Spinal cord (tissue), 10 donors: ENCODE data around the gene DSG2. TPM values are rescaled to one million over a fixed set of nuclear protein-coding genes. Genes with fewer than 3 reads are reported as not detected.

ENCODE experiments used
- DNase-seq, 6 donors: peaks; one replicate each; pipeline versions ENCODE4 v3.0.0 to v3.0.0-alpha.2; 2013 to 2015; ENCODE audit warnings: low spot score in 6 of 6, low read depth in 4 of 6
- H3K27ac ChIP-seq: one replicate; pipeline ENCODE4 v1.5.1; 2013; ENCODE audit warnings: low read depth, low read length, control low read depth
- H3K27me3 ChIP-seq: one replicate; pipeline ENCODE4 v1.6.1; 2013; ENCODE audit warnings: low read length; ENCODE audit not compliant: control insufficient read depth, insufficient read depth
- H3K36me3 ChIP-seq: one replicate; pipeline ENCODE4 v1.6.1; 2013; ENCODE audit warnings: low read length; ENCODE audit not compliant: control insufficient read depth, insufficient read depth
- H3K4me1 ChIP-seq: one replicate; pipeline ENCODE4 v1.6.1; 2013; ENCODE audit warnings: low read length; ENCODE audit not compliant: control insufficient read depth, insufficient read depth
- H3K4me3 ChIP-seq: one replicate; pipeline ENCODE4 v1.5.1; 2013; ENCODE audit warnings: low read depth, low read length, control low read depth
- H3K9me3 ChIP-seq: one replicate; pipeline ENCODE4 v1.6.1; 2013; ENCODE audit warnings: low read length; ENCODE audit not compliant: control insufficient read depth, insufficient read depth
- WGBS: methylation state at CpG from one replicate; pipeline ENCODE4 v1.1.5; 2013; ENCODE audit warnings: missing lambda C conversion rate; ENCODE audit not compliant: insufficient coverage; 5-methylcytosine and 5-hydroxymethylcytosine counted together
- polyA plus RNA-seq, 2 donors: library from polyadenylated mRNA; unstranded; fragments of 120-200 nt; gene quantifications; one replicate each; pipeline ENCODE4 v1.2.1, GENCODE V29; 2013; ENCODE audit not compliant: insufficient read length in 2 of 2
- total RNA-seq, 2 donors: library from RNA; depleted of rRNA in 1 of 2; stranded (reverse); fragments of 120-200 nt in 1 of 2; fragments of >200 nt in 1 of 2; gene quantifications; one replicate each; pipeline versions ENCODE4 v1.2.3 to v1.2.4, GENCODE V29; 2013 to 2014
- donor health status: healthy.

The DSG2 gene
- total and polyA plus RNA-seq, 4 donors, result 1.3 to 34.2 (median 9.3) TPM

DNA sequence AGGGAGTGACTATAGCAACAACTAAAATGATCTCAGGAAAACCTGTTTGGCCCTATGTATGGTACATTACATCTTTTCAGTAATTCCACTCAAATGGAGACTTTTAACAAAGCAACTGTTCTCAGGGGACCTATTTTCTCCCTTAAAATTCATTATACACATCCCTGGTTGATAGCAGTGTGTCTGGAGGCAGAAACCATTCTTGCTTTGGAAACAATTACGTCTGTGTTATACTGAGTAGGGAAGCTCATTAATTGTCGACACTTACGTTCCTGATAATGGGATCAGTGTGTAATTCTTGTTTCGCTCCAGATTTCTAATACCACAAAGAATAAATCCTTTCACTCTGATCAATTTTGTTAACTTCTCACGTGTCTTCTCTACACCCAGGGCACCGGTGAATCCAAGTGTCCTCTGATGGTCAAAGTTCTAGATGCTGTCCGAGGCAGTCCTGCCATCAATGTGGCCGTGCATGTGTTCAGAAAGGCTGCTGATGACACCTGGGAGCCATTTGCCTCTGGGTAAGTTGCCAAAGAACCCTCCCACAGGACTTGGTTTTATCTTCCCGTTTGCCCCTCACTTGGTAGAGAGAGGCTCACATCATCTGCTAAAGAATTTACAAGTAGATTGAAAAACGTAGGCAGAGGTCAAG, 94.7 kb downstream of the DSG2 start:
- H3K27ac ChIP-seq, result no peak overlapping the region
- DNase-seq, result peak in 2 of 6 donors; percentile 21 to 91
- WGBS, result 53% methylated on average over 6 of the region's 10 CpGs
- no peaks in the 10 kb centered on the region for H3K4me1 ChIP-seq
- H3K9me3 ChIP-seq, result no peaks in the 10 kb centered on the region
- no peak overlapping the region for H3K4me3 ChIP-seq
- H3K36me3 ChIP-seq, result no peaks in the 10 kb centered on the region
- no peaks in the 10 kb centered on the region for H3K27me3 ChIP-seq

DNA sequence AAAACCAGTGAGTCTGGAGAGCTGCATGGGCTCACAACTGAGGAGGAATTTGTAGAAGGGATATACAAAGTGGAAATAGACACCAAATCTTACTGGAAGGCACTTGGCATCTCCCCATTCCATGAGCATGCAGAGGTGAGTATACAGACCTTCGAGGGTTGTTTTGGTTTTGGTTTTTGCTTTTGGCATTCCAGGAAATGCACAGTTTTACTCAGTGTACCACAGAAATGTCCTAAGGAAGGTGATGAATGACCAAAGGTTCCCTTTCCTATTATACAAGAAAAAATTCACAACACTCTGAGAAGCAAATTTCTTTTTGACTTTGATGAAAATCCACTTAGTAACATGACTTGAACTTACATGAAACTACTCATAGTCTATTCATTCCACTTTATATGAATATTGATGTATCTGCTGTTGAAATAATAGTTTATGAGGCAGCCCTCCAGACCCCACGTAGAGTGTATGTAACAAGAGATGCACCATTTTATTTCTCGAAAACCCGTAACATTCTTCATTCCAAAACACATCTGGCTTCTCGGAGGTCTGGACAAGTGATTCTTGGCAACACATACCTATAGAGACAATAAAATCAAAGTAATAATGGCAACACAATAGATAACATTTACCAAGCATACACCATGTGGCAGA, 97.3 kb downstream of the DSG2 start:
- WGBS, result 83% methylated on average over 3 of the region's 5 CpGs
- no peaks in the 10 kb centered on the region for H3K36me3 ChIP-seq
- no peak for DNase-seq
- no peak overlapping the region for H3K4me3 ChIP-seq
- no peak overlapping the region for H3K27ac ChIP-seq
- H3K9me3 ChIP-seq, result no peaks in the 10 kb centered on the region
- no peaks in the 10 kb centered on the region for H3K4me1 ChIP-seq
- H3K27me3 ChIP-seq, result no peaks in the 10 kb centered on the region

DNA sequence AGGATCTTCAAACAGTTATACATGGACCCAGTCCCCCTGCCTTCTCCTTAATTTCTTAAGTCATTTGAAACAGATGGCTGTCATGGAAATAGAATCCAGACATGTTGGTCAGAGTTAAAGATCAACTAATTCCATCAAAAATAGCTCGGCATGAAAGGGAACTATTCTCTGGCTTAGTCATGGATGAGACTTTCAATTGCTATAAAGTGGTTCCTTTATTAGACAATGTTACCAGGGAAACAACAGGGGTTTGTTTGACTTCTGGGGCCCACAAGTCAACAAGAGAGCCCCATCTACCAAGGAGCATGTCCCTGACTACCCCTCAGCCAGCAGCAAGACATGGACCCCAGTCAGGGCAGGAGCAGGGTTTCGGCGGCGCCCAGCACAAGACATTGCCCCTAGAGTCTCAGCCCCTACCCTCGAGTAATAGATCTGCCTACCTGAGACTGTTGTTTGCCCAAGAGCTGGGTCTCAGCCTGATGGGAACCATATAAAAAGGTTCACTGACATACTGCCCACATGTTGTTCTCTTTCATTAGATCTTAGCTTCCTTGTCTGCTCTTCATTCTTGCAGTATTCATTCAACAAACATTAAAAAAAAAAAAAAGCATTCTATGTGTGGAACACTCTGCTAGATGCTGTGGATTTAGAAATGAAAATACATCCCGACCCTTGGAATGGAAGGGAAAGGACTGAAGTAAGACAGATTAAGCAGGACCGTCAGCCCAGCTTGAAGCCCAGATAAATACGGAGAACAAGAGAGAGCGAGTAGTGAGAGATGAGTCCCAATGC, 98.3 kb downstream of the DSG2 start:
- 95% methylated on average over 8 of the region's 9 CpGs for whole genome bisulfite sequencing

GRCh38 chr18:31598021-31598805, 100.2 kb downstream of the DSG2 start:
- DNase-seq, result no peak
- 98% methylated on average over 5 of the region's 13 CpGs for WGBS

More for the DNA sequence above, 98.3 kb downstream of the DSG2 start:
- H3K4me1 ChIP-seq, result no peaks in the 10 kb centered on the region
- no peaks in the 10 kb centered on the region for H3K27me3 ChIP-seq
- DNase-seq, result no peak
- no peaks in the 10 kb centered on the region for H3K9me3 ChIP-seq
- no peak overlapping the region for H3K27ac ChIP-seq
- H3K4me3 ChIP-seq, result no peak overlapping the region
- no peaks in the 10 kb centered on the region for H3K36me3 ChIP-seq

More at GRCh38 chr18:31598021-31598805, 100.2 kb downstream of the DSG2 start:
- no peaks in the 10 kb centered on the region for H3K36me3 ChIP-seq
- H3K27ac ChIP-seq, result no peak overlapping the region
- H3K4me1 ChIP-seq, result no peaks in the 10 kb centered on the region
- no peaks in the 10 kb centered on the region for H3K9me3 ChIP-seq
- no peak overlapping the region for H3K4me3 ChIP-seq
- no peaks in the 10 kb centered on the region for H3K27me3 ChIP-seq

Other genes starting within 250 kb of the DSG2 start
- gene DSG1, start 180.0 kb upstream of the DSG2 start, total RNA-seq, result 1 to 10 TPM in 1 of 2 donors, under 1 TPM in 1; 0.20 to 1.5 TPM
- under 1 TPM in 1 of 2 donors, not detected in 1; 0.17 TPM for gene DSG1, start 180.0 kb upstream of the DSG2 start, polyA plus RNA-seq
- gene DSG4, start 121.4 kb upstream of the DSG2 start, total RNA-seq, result not detected
- not detected for gene DSG4, start 121.4 kb upstream of the DSG2 start, polyA plus RNA-seq
- gene DSG3, start 50.4 kb upstream of the DSG2 start, total RNA-seq, result under 1 TPM in 1 of 2 donors, not detected in 1; under 0.01 TPM
- not detected for gene DSG3, start 50.4 kb upstream of the DSG2 start, polyA plus RNA-seq
- gene TTR, start 93.7 kb downstream of the DSG2 start, total RNA-seq, result 1,000 to 10,000 TPM in 1 of 2 donors, not detected in 1; 7,204 TPM
- gene TTR, start 93.7 kb downstream of the DSG2 start, polyA plus RNA-seq, result under 1 TPM; 0.27 to 0.41 TPM
- 10 to 100 TPM; 15.2 to 52.3 TPM for gene B4GALT6, start 186.4 kb downstream of the DSG2 start, total RNA-seq
- gene B4GALT6, start 186.4 kb downstream of the DSG2 start, polyA plus RNA-seq, result 10 to 100 TPM; 41.5 to 54.6 TPM